ENCODE data around the gene NFIA. TPM values are rescaled to one million over a fixed set of nuclear protein-coding genes. Genes with fewer than 3 reads are reported as not detected.
A peak's percentile ranks its signal among the peaks of the same experiment; 100 is the strongest.

Gene NFIA
- total RNA-seq, 4 donors from 2014 or later = 134 to 183 (median 148) TPM

DNA sequence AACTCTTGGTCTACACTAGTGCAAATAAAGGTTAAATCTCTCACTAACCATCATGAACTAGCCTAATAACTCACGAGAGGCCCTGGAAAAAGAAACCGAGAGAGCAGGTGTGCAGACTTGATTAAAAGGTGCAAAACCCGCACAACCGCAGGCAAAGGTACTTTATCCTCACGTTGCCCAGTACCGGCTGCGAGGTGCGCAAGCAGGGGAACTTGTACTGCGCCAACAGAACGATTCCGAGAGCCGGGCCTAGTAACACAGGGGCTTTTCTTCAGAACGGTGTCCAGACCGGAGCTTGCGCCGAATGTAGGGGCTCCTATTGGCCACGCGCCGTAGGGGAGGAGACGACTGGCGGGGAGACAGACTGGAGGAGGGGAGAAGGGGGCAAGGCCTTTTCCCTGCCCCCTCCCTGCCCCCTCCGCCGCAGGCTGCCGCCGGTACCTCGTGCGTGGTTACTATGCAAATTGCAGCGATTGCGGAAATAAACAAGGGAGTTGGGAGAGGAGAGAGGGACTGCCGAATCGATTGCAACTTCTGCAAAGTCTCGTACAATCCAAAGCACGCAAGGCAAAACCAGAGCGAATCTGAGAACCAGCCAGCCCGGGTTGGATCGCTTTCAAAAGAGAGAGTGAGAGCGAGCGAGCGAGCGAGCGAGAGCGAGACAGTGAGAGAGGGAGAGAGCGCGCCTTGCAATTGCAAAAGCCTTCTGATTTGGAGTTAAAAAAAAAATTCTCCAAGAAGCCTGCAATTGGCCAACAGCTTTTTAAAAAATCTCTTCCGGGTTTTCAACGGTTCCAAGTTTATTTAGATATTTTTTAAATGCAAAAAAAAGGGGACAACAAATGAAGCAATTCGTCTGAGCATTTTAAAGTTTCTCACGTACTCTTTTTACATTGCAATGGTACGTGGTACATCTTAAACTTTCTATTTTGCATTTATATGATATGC is 5.4 kb upstream of the NFIA start:
- Histone ChIP-seq H3K27ac (replicated peaks in 1 of 4) (peak overlapping the region; percentile 97 to 98 (median 98)), H3K27me3 (no peaks in the 10 kb centered on the region), H3K9me3 (no peaks in the 10 kb centered on the region), H3K36me3 (no peaks in the 10 kb centered on the region), H3K4me1 (peaks cover 37 to 49% (median 49%) of the 10 kb centered on the region in 4 donors), H3K4me3 (peak overlapping the region; percentile 54 to 72 (median 66))
- DNase-seq (ENCODE audit: extremely low spot score) = peak; percentile 96
- under 1% methylated on average over 48 of the region's 49 CpGs for WGBS
- TF ChIP-seq EP300 (IDR thresholded peaks at IDR 0.05) (no peak), POLR2AphosphoS5 (IDR thresholded peaks at IDR 0.05) (peak; percentile 60 to 69), POLR2A (IDR thresholded peaks at IDR 0.05; ENCODE audit: low read depth) (no peak)
- TF ChIP-seq, protein P1, sequence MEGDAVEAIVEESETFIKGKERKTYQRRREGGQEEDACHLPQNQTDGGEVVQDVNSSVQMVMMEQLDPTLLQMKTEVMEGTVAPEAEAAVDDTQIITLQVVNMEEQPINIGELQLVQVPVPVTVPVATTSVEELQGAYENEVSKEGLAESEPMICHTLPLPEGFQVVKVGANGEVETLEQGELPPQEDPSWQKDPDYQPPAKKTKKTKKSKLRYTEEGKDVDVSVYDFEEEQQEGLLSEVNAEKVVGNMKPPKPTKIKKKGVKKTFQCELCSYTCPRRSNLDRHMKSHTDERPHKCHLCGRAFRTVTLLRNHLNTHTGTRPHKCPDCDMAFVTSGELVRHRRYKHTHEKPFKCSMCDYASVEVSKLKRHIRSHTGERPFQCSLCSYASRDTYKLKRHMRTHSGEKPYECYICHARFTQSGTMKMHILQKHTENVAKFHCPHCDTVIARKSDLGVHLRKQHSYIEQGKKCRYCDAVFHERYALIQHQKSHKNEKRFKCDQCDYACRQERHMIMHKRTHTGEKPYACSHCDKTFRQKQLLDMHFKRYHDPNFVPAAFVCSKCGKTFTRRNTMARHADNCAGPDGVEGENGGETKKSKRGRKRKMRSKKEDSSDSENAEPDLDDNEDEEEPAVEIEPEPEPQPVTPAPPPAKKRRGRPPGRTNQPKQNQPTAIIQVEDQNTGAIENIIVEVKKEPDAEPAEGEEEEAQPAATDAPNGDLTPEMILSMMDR (IDR thresholded peaks at IDR 0.05) = no peak
- intact Hi-C loops (cut with DNase I) = no loop called here

DNA sequence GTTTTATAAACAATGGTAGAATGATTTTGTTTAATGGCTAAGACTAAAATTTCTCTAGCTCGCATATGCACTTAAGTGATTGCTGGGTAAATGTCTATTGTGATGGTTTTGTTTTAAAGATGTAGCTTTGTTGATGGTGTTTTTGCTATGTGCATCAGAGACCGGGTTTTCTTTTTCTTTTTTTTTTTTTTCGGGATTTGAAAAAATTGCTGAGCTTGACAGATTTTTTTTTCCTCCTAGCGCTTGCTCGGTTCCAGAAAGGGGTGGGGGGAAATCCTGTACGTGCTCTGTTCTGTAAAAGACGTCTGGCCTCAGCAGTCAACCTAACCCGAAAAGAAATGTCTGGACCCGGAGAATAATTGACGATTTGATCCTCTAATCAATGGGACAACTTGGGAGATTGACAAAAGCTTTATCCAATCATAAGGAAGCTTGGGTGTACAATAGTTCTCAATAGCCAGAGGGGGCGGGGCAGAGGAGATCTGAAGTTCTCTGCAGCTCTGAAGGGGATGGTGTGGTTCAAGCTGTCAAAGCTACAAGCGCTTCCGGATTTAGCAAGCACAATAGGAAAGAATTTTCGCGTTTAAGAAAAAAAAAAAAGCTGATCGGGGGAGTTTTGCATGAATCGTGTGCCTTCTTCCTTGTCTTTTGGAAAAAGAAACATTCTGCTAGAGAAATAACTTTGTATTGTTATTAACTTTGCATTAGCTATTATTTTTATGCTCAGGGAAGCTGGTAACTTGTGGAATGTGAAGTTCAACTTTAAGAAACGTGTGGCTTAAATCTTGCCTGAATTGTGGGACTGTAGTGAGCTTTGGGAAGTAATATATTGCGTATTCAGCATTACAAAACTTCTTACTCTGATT is 4.5 kb upstream of the NFIA start:
- Histone ChIP-seq H3K36me3 (no peaks in the 10 kb centered on the region), H3K27me3 (no peaks in the 10 kb centered on the region), H3K9me3 (no peaks in the 10 kb centered on the region), H3K4me1 (peaks cover 37 to 49% (median 49%) of the 10 kb centered on the region in 4 donors), H3K4me3 (peak overlapping the region; percentile 54 to 72 (median 66)), H3K27ac (replicated peaks in 1 of 4) (peak overlapping the region; percentile 97 to 98 (median 98))
- TF ChIP-seq EP300 (IDR thresholded peaks at IDR 0.05) (no peak), POLR2AphosphoS5 (IDR thresholded peaks at IDR 0.05) (peak; percentile 60 to 66), POLR2A (IDR thresholded peaks at IDR 0.05; ENCODE audit: low read depth) (no peak)
- TF ChIP-seq, protein P1 (IDR thresholded peaks at IDR 0.05) = peak in 1 of 3 experiments; percentile 13
- DNase-seq (ENCODE audit: extremely low spot score) = peak; percentile 95
- 1% methylated on average over 19 of the region's 19 CpGs for WGBS
- intact Hi-C loops (cut with DNase I) = loop anchor here (2.0 kb wide), 1 partner anchor 261 kb away; no protein-coding TSS in a partner anchor

DNA sequence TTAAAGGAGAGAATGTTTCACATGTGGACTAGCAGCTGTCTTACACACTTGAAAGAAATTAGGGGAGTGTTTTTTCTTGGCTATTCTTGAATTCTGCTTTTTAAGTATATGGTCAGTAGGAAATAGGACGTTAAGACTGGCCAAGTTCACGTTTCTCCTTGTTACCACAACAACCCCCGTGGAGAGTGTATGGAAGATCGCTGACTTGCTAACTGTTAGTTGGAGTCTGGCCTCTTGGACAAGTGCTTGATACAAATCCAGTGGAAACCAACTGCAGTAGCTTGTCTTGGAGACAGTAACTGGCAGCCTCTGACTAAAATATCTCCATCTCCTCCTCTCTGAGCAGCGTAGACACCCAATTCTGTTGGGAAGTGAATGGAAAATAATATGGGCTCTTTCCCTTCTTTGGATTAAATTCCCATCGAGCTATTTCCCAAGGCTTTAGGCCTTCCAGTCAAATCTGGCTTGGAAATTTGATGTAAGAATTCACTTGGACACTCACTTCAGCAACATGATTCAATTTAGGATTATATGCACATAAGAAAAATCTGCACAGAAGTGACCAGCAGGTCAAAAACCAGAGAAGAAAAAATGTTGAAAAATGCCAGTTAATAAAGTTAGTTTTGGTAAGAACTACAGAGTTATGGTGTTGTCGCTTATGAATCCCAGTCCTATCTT is 3.6 kb upstream of the NFIA start:
- H3K4me3 ChIP-seq = peak overlapping the region; percentile 54 to 72 (median 66)
- H3K36me3 ChIP-seq = no peaks in the 10 kb centered on the region
- H3K4me1 ChIP-seq = peaks cover 37 to 49% (median 49%) of the 10 kb centered on the region in 4 donors
- WGBS = 19% methylated on average over 7 of the region's 7 CpGs
- H3K27ac ChIP-seq (replicated peaks in 1 of 4) = peak overlapping the region; percentile 97 to 98 (median 98)
- H3K27me3 ChIP-seq = no peaks in the 10 kb centered on the region
- no peak for DNase-seq (ENCODE audit: extremely low spot score)
- intact Hi-C loops (cut with DNase I) = loop anchor here (2.0 kb wide), 1 partner anchor 260 kb away; no protein-coding TSS in a partner anchor
- H3K9me3 ChIP-seq = no peaks in the 10 kb centered on the region
- TF ChIP-seq POLR2AphosphoS5 (IDR thresholded peaks at IDR 0.05) (no peak), POLR2A (IDR thresholded peaks at IDR 0.05; ENCODE audit: low read depth) (no peak), EP300 (IDR thresholded peaks at IDR 0.05) (no peak)
- TF ChIP-seq, protein P1 (IDR thresholded peaks at IDR 0.05) = no peak

DNA sequence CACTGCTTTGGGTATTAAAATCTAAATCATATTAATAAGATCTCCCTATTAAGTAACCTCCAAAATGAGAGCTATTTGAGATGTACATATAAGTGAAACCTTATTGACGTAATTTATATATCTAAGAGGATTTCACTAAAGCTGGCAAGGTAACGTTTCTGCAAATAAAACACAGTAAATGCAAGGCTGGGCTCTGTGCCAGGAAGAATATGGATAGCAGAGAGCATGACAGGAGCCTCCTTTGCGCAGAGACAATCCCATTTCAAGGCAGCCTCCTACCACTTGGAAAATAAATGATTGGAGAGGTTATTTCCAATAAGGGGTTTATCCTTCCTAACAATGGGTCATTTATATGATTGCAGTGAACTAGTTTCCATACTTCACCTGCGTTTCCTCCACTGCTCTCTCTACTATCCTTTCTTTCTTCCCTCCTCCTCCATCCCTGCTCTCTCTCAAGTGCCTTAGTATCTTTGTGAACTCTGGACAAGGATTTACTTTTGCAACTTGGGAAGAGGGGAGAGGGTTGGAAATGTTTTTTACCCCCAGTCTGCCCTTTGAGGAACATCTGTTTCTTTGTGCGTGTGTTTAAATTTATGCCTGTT is 3.0 kb upstream of the NFIA start:
- intact Hi-C loops (cut with DNase I) = loop anchor here (2.0 kb wide), 1 partner anchor 259 kb away; no protein-coding TSS in a partner anchor

More for the DNA sequence above, 3.0 kb upstream of the NFIA start:
- DNase-seq (ENCODE audit: extremely low spot score) = no peak
- Histone ChIP-seq H3K4me1 (peaks cover 37 to 49% (median 49%) of the 10 kb centered on the region in 4 donors), H3K9me3 (no peaks in the 10 kb centered on the region), H3K36me3 (no peaks in the 10 kb centered on the region), H3K27me3 (no peaks in the 10 kb centered on the region), H3K27ac (replicated peaks in 1 of 4) (peak overlapping the region; percentile 97 to 98 (median 98)), H3K4me3 (peak overlapping the region; percentile 71 to 96 (median 88))
- 36% methylated on average over 5 of the region's 5 CpGs for WGBS
- TF ChIP-seq EP300 (IDR thresholded peaks at IDR 0.05) (no peak), POLR2A (IDR thresholded peaks at IDR 0.05; ENCODE audit: low read depth) (no peak), POLR2AphosphoS5 (IDR thresholded peaks at IDR 0.05) (no peak)
- TF ChIP-seq, protein P1 (IDR thresholded peaks at IDR 0.05) = no peak

Data from esophagus muscularis mucosa (tissue), 4 donors.